ENCODE measurements around the gene KRTAP13-4. TPM values are rescaled to one million over a fixed set of nuclear protein-coding genes. Genes with fewer than 3 reads are reported as not detected.

Gene KRTAP13-4
- polyA plus RNA-seq, 1 donor from 2014 or later = not detected

- Mint-ChIP-seq H3K9me3 (peaks cover 0 to 3% (median 0%) of the 10 kb centered on the region in 3 donors), H3K27ac (no peak overlapping the region), H3K4me3 (no peak overlapping the region), H3K4me1 (peaks cover 0 to 1% (median 0%) of the 10 kb centered on the region in 3 donors), H3K27me3 (no peaks in the 10 kb centered on the region), H3K36me3 (no peaks in the 10 kb centered on the region)
These were observed 18.5 kb downstream of the KRTAP13-4 start for GRCh38 chr21:30448514-30448913.

- Mint-ChIP-seq H3K36me3 (no peaks in the 10 kb centered on the region), H3K27me3 (no peaks in the 10 kb centered on the region), H3K9me3 (peaks cover 0 to 1% (median 0%) of the 10 kb centered on the region in 3 donors), H3K27ac (no peak overlapping the region), H3K4me3 (no peak overlapping the region), H3K4me1 (no peaks in the 10 kb centered on the region)
These were observed 33.7 kb downstream of the KRTAP13-4 start for GRCh38 chr21:30463713-30464112.

GRCh38 chr21:30468900-30469714 lies 39.1 kb downstream of the KRTAP13-4 start:
- Mint-ChIP-seq H3K27me3 (no peaks in the 10 kb centered on the region), H3K4me1 (no peaks in the 10 kb centered on the region), H3K27ac (no peak overlapping the region), H3K36me3 (no peaks in the 10 kb centered on the region), H3K9me3 (peaks cover 0 to 8% (median 4%) of the 10 kb centered on the region in 3 donors), H3K4me3 (no peak overlapping the region)

GRCh38 chr21:30478004-30478403 lies 48.0 kb downstream of the KRTAP13-4 start:
- Mint-ChIP-seq H3K9me3 (peaks cover 0 to 3% (median 0%) of the 10 kb centered on the region in 3 donors), H3K27me3 (no peaks in the 10 kb centered on the region), H3K4me3 (no peak overlapping the region), H3K27ac (no peak overlapping the region), H3K4me1 (no peaks in the 10 kb centered on the region), H3K36me3 (no peaks in the 10 kb centered on the region)

- H3K27me3 Mint-ChIP-seq = no peaks in the 10 kb centered on the region
- H3K36me3 Mint-ChIP-seq = no peaks in the 10 kb centered on the region
- no peaks in the 10 kb centered on the region for H3K4me1 Mint-ChIP-seq
- H3K4me3 Mint-ChIP-seq = no peak overlapping the region
- no peak overlapping the region for H3K27ac Mint-ChIP-seq
- peaks cover 0 to 3% (median 0%) of the 10 kb centered on the region in 3 donors for H3K9me3 Mint-ChIP-seq
These were observed 49.2 kb downstream of the KRTAP13-4 start for GRCh38 chr21:30479259-30479658.

- Mint-ChIP-seq H3K4me3 (no peak within 1 kb of the TSS), H3K27me3 (no peaks in the 10 kb centered on the region), H3K9me3 (peaks cover 0 to 3% (median 3%) of the 10 kb centered on the region in 3 donors), H3K36me3 (no peaks in the 10 kb centered on the region), H3K4me1 (no peaks in the 10 kb centered on the region), H3K27ac (no peak within 1 kb of the TSS)
These were observed 50.1 kb downstream of the KRTAP13-4 start, which contains the start of gene KRTAP19-1 for GRCh38 chr21:30480145-30480544. KRTAP19-1 (minus strand) TSS chr21:30480367; CDS start chr21:30480317, 50 bp downstream.

Other genes with a start within 250 kb of the KRTAP13-4 start
- not detected for gene CLDN8, start 214.1 kb upstream of the KRTAP13-4 start, polyA plus RNA-seq
- not detected for gene KRTAP24-1, start 147.3 kb upstream of the KRTAP13-4 start, polyA plus RNA-seq
- not detected for gene KRTAP25-1, start 140.7 kb upstream of the KRTAP13-4 start, polyA plus RNA-seq
- gene KRTAP26-1, start 109.9 kb upstream of the KRTAP13-4 start, polyA plus RNA-seq = not detected
- not detected for gene KRTAP27-1, start 92.5 kb upstream of the KRTAP13-4 start, polyA plus RNA-seq
- not detected for gene KRTAP23-1, start 81.6 kb upstream of the KRTAP13-4 start, polyA plus RNA-seq
- gene KRTAP13-2, start 57.9 kb upstream of the KRTAP13-4 start, polyA plus RNA-seq = not detected
- gene KRTAP13-1, start 34.2 kb upstream of the KRTAP13-4 start, polyA plus RNA-seq = not detected
- not detected for gene KRTAP13-3, start 4.3 kb upstream of the KRTAP13-4 start, polyA plus RNA-seq
- not detected for gene KRTAP15-1, start 10.1 kb downstream of the KRTAP13-4 start, polyA plus RNA-seq
- gene KRTAP19-1, start 50.1 kb downstream of the KRTAP13-4 start, polyA plus RNA-seq = not detected
- gene KRTAP19-2, start 57.2 kb downstream of the KRTAP13-4 start, polyA plus RNA-seq = not detected
- gene KRTAP19-3, start 61.8 kb downstream of the KRTAP13-4 start, polyA plus RNA-seq = not detected
- not detected for gene KRTAP19-4, start 66.9 kb downstream of the KRTAP13-4 start, polyA plus RNA-seq
- gene KRTAP19-5, start 71.9 kb downstream of the KRTAP13-4 start, polyA plus RNA-seq = not detected
- not detected for gene KRTAP19-6, start 111.6 kb downstream of the KRTAP13-4 start, polyA plus RNA-seq
- gene KRTAP19-7, start 131.1 kb downstream of the KRTAP13-4 start, polyA plus RNA-seq = not detected
- not detected for gene KRTAP22-2, start 160.2 kb downstream of the KRTAP13-4 start, polyA plus RNA-seq
- not detected for gene KRTAP6-3, start 162.2 kb downstream of the KRTAP13-4 start, polyA plus RNA-seq
- not detected for gene KRTAP6-2, start 168.7 kb downstream of the KRTAP13-4 start, polyA plus RNA-seq
- not detected for gene KRTAP22-1, start 170.9 kb downstream of the KRTAP13-4 start, polyA plus RNA-seq
- not detected for gene KRTAP6-1, start 183.7 kb downstream of the KRTAP13-4 start, polyA plus RNA-seq
- gene KRTAP20-1, start 186.2 kb downstream of the KRTAP13-4 start, polyA plus RNA-seq = not detected
- gene KRTAP20-4, start 190.4 kb downstream of the KRTAP13-4 start, polyA plus RNA-seq = not detected
- not detected for gene KRTAP20-2, start 205.0 kb downstream of the KRTAP13-4 start, polyA plus RNA-seq
- not detected for gene KRTAP20-3, start 212.6 kb downstream of the KRTAP13-4 start, polyA plus RNA-seq